Medulla oblongata (tissue), 1 donor: ENCODE data around the gene RFNG.

Experiments
- DNase-seq: peaks from one replicate; pipeline ENCODE4 v3.0.0-alpha.2; 2015; ENCODE audit errors: extremely low spot score

The RFNG gene

GRCh38 chr17:82089723-82090548 lies 38.3 kb upstream of the RFNG start:
- DNase-seq, result no peak

GRCh38 chr17:82088838-82089722 lies 37.5 kb upstream of the RFNG start:
- no peak for DNase-seq

DNA sequence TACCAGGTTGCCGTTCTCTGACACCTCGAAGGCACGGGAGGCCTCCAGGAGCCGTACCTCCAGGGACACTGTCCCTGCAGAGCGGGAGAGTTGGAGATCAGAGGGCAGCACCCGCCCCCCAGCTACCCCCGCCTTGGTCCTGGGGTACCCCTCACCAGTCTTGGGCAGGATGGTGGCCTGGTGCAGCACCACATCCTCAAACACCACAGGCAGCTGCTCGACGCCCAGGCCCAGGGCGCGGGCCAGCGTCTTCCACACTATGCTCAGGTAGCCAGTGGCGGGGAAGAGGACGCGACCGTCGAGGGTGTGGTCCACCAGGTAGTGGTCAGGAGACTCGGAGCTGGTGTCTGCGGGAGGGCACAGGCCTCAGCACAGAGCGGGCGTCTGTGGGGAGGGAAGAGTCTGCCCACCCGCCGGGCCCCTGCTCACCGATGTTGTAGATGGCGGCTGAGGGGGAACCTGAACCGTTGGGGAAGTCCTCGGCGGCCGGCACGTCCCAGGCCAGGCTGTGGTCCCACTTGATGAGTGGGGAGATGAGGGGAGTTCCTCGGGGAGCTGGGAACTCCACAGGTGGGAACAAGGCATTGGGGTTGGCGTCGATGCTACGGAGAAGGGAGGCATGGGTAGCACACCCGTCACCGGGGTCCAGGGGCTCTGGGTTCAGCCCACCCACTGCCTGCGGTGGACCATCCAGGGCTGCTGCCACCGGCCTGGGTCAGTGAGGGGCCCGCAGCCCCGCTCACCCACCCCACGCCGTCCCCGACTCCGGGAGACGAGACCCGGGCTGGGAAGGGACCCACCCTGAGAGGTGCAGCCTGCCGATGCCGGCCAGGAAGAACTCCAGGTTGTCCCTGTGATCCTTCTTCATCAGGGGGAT lies 36.6 kb upstream of the RFNG start:
- DNase-seq, result no peak

- no peak for DNase-seq
These were observed 35.6 kb upstream of the RFNG start for GRCh38 chr17:82086941-82087906.

DNA sequence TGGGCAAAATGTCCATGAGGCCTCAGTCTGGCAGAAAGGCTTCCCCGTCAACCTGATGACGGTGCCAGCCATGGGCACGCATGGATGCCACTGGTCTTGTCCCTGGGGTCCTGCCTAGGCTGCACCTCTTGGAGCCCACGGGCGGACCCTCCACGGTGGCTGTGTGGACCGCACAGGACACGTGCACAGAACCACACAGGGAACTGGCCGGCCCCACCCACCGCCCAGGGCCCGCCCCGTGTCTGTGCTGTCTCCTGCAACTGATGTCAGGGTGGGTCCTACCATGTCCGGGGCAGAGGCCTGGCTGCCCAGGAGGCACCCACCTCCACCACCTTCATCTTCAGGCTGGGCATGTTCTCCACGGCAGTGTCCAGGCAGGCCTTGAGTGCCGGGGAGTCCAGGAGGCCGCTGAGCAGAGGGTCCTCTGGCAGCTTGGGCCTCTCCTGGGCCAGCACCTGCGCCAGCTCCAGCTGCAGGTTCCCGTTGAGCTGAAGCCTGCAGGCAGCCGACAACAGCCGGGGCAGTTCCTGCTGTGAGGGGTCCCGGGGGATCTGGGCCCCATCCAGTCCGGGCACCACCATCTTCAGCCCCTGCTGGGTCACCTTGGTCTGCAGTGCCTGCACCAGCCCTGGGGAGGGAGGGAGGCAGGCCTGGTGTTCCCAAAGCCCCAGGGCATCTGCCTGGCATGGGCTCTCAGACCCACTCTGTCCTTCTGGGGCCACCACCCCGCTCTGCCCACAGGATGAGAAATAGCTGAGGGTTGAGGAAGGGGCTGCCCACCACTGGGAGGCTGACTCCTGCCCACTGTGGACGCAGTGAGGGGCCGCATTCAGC lies 34.5 kb upstream of the RFNG start:
- DNase-seq, result no peak

DNA sequence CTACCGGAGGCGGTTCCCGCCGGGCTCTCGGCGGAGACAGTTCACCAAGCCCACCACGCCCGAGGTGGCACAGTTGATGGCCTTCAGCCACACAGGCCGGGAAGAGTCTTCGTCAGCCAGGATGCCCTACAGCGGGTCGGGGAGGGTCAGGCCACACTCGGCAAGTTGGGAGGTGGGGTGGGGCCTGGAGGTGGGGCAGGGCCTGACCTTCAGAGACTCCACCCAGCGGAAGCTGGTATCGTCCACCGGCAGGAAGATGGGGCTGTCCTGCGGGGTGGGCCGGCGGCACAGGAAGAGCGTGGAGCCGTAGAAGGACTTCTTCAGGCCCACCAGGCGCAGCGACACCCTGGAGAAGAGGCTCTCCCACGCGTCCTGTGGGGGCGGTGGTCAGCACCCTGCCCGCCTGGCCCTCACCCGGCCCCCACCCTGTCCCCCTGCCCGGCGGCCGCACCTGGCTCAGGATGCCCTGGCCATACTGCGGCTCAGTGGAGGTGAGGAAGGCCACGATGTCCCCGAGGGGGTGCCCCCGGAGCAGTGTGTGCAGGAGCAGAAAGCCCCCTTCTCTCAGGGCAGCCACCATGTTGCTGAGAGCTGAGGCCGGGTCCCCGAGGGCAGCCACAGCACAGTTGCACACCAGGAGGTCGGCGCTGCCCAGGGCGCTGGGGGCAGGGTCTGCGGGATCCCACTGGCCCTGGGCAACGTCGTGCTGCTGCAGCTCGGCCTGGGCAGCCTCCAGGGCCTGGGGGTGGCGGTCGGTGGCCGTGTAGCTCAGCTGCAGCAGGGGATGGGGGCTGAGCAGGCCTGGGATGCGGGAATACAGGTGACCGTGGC lies 33.6 kb upstream of the RFNG start:
- DNase-seq, result no peak

DNA sequence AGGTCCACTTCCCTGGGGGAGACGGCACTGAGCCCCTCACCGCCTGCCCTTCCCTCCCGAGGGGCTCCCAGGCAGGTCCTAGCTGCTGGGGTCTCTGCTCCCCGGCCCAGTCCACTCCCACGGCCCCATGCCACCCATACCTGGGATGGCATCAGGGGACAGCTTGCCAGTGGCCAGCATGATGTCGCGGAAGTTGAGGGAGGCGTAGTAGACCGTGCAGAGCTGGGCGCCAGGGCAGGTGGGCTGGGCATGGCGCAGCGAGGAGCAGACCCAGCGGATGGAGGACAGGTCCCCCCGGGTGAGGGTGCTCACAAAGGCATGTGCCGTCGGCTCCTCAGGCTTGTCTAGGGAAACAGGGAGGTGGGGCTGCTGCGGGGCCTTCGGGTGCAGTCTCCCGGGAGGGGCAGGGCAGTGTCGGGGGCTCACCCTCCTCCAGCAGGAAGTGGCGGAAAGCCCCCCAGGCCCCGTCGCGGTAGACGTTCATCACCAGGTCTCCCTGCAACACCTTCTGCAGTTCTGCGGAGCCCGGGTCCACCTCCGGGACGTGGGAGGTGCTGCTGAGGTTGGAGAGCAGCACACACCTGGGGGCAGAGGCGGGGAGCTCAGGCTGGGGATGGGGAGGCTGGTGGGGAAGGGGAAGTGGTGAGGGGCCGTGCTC lies 32.9 kb upstream of the RFNG start:
- no peak for DNase-seq

- no peak for DNase-seq
These were observed 32.1 kb upstream of the RFNG start for GRCh38 chr17:82083533-82084359.

- no peak for DNase-seq
These were observed 31.4 kb upstream of the RFNG start for GRCh38 chr17:82083009-82083408.

DNA sequence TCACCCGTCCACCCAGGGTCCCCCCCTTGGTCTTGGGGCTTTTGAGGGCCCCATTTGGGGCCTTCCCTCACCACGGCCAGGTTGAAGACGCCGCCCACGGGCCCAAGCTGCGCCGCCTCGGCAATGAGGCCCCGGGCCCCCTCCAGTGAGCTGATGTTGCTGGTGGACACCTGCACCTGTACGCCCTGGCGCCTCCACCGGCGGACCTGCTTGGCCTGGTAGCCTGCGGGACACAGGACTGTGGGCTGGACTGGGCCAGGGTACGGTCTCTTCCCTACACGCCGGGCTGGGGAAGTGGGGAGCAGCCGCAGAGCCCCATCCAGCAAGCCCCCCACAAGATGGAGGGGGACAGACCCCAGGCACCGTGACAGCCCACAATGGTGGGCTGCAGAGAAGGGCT lies 30.8 kb upstream of the RFNG start:
- no peak for DNase-seq

- no peak for DNase-seq
These were observed 30.4 kb upstream of the RFNG start for GRCh38 chr17:82081966-82082365.

DNA sequence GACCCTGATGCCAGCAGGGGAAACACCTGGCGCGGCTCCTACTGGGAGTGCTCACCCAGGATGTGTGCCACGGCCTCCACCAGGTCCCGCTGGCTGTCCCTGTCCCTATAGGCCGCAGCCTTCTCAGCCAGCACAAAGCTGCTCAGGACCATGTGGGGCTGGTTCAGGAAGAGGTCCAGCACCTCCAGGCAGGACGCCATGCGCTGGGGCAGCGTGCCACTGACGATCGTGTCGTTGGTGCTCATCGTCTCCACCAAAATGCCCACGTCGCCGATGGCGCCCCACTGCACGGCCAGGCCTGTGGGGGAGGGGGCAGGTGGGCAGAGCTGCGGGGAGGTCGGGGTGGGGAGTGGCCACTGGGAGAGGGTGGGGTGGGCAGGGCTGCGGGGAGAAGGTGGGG lies 29.9 kb upstream of the RFNG start:
- DNase-seq, result no peak

GRCh38 chr17:82080789-82081464 lies 29.3 kb upstream of the RFNG start:
- DNase-seq, result no peak

DNA sequence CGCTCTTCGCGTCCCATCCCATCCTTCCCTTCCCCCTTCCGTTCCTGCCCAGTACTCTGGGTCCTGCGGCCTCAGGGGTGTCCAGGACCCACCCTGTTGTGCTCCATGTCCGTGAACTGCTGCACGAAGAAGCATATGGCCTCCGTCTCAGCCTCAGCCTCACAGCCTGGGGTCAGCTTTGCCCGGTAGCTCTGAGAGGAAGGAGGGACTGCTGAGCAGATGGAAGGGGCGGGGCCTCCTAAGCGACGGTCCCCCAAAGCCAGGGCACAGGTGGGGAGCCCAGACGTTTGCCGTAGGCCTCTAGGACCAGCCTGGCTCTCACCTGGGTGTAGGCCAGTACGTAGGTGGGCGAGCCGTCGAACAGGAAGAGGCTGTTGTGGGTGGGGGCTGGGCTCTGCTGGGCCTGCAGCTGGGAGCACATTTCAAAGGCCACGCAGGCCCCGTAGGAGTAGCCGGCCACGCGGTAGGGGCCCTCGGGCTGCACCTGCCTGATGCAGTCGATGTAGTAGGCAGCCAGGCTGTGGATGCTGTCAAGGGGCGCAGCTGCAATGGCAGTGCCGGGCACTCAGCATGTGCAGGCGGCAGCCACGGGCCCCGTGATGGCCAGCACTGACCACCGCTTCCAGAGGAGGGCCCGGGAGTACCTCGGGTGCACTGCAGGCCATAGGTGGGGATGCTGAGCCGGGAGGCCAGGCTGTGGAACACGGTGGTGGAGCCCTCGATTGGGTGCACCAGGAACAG lies 28.6 kb upstream of the RFNG start:
- no peak for DNase-seq

- no peak for DNase-seq
These were observed 27.5 kb upstream of the RFNG start for GRCh38 chr17:82079001-82079677.

DNA sequence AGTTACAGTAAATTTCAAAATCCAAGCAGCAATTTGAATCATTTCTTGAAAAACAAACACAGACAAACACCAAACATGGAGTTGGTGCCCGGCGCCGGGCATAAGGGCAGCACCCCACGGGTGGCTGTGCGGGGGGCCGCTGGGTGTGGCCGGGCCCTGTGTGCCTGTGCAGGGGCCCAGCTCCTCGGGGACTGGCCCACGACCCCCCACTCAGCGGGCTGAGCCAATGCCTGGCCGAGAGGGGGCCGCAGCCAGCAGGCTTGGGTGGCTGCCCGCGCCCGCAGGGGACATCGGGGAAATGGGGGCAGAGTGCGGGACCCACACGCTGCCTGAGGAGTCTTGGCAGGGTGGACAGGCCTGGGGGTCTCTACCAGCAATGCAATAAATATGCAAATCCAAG lies 26.8 kb upstream of the RFNG start:
- no peak for DNase-seq
